HG03442 (cell line): ENCODE measurements around the gene BBS9.
A peak's percentile ranks its signal among the peaks of the same experiment; 100 is the strongest.
"Not testable (repeated sequence)": the region's sequence is repeated elsewhere in the genome, so short reads cannot be mapped to it uniquely, and the experiment has no call there.

Source experiments
- ATAC-seq: cut with Tn5 transposase; IDR thresholded peaks from one replicate; pipeline ENCODE4 v1.9.1; 2021; ENCODE audit warnings: mild to moderate bottlenecking, moderate library complexity; ENCODE audit not compliant: unreplicated experiment

Gene BBS9

DNA sequence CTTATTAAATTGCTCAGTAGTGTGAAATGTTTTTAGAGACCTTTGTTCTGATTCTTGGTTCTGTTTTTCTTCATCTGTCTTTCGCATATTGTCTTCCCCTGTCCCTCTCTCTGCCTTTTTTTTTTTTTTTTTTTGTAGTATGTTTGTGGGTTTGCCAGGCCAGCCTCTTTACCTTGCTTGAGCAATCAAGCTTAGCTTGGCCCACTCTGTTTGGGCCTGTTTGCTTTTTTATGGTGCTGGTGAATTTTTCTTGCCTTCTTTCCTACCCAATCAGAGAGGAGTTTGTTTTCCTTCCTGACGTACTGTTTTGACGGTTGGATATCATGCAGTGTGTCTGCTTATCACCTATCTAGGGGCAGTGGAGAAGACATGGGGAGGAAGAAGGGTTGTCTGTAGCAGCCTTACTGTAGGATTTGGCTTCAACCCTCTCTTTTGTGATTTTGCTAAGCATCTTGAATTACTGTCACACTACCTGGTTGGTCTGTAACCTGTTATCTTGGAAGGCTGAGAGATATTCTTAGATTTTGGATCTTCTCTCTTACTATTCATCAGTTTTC, 64.0 kb downstream of the BBS9 start:
- peak; percentile 49 for ATAC-seq

DNA sequence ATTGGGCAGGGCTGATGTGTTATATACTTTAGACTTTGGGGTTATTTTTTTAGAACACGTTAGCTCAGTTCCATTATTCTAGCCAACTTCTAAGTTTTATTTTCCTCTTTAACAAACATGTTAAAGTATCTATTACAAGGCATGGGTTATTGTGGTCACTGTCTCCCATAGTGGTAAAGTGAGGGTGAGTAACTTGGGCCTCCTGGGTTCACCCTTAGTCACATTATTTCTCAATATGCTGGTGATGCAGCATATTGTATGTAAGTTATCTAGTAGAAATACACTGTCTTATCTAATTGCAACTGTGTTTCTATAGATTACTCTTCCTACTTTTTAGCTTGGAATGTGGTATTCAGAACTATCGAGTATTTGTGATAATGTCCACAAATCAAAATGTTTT, 65.9 kb downstream of the BBS9 start:
- ATAC-seq = no peak

GRCh38 chr7:33196221-33196620, 66.9 kb downstream of the BBS9 start:
- no peak for ATAC-seq

DNA sequence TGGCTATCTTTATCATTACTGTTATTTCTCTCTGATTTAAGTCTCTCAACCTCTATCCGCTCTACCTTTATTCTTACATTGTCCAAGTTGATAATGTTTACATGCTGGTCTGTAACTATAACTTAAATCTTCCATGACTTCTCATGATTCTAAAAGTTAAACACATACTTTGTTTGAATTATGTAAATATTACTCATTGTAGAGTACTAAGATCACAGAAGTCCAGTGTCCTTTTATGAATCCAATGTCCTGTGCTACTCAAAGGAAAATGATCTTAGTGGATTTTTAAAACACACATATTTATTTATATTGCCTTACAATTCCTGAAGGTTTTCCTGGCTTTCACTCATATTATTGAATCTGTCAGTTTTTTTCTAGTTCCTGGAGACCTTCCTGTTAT, 70.9 kb downstream of the BBS9 start:
- ATAC-seq = no peak

GRCh38 chr7:33201821-33202220, 72.5 kb downstream of the BBS9 start:
- ATAC-seq = no peak

DNA sequence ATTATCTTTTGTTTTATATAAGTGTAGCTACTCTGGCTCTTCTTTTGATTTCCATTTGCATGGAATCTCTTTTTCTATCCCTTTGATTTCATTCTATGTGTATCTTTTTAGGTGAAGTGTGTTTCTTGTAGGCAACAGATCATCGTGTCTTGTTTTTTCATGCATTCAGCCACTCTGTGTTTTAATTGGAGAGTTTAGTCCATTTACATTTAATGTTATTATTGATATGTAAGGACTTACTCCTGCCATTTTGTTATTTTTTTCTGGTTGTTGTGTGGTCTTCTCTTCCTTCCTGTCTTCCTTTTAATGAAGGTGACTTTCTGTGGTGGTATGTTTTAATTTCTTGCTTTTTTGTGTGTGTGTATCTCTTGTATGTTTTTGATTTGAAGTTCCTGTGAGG, 81.6 kb downstream of the BBS9 start:
- ATAC-seq = no peak

DNA sequence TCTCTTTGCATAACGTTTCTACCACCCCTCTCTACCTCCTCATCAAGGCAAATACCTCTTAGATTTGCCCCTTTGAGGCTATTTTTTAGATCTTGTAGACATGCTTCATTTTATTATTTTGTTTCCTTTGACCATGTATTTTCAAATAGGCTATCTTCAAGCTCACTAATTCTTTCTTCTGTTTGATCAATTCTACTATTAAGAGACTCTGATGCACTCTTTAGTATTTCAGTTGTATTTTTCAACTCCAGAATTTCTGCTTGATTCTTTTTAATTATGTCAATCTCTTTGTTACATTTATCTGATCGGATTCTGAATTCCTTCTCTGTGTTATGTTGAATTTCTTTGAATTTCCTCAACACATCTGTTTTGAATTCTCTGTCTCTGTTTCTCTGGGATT, 82.8 kb downstream of the BBS9 start:
- no peak for ATAC-seq

DNA sequence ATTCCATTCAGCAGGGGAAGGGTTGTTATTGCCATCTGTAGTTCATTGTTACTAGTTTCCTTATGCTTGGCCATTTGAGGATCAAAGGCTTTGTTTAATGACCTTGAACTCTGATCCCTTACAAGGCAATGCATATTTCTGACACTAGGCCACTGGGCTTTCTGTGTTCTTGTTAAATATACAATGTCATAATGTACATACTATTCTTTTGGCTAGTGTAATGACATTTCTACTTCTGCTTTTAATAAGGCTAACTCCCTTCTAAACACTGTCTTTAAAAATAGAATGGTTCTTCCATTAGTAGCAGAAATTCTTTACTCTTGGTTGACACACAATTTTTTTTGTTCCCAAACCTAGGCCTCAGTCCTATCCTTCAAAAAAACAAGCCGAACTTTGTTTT, 86.6 kb downstream of the BBS9 start:
- ATAC-seq = no peak

GRCh38 chr7:33217595-33217994, 88.2 kb downstream of the BBS9 start:
- no peak for ATAC-seq

GRCh38 chr7:33218841-33219535, 89.6 kb downstream of the BBS9 start:
- not testable (repeated sequence) for ATAC-seq

- no peak for ATAC-seq
These were observed 90.9 kb downstream of the BBS9 start for GRCh38 chr7:33220231-33220630.

DNA sequence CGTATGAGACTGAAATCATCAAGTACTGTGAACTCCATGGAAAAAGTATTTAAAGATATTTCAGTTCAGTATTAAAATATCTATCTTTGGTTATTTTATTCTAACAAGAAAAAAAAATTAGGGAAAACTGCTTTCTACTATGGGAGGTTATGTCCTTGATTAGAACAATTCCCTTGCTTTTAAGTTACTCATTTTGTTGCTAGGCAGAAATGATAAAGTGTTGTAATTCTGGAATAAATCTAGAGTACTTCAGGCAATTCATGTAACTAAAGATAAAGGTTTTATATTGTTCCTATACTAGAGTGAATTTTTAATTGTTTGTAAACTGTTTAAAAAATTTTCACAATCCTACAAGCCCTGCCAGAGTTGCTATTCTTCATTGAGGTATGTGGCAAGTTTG, 92.0 kb downstream of the BBS9 start:
- no peak for ATAC-seq

DNA sequence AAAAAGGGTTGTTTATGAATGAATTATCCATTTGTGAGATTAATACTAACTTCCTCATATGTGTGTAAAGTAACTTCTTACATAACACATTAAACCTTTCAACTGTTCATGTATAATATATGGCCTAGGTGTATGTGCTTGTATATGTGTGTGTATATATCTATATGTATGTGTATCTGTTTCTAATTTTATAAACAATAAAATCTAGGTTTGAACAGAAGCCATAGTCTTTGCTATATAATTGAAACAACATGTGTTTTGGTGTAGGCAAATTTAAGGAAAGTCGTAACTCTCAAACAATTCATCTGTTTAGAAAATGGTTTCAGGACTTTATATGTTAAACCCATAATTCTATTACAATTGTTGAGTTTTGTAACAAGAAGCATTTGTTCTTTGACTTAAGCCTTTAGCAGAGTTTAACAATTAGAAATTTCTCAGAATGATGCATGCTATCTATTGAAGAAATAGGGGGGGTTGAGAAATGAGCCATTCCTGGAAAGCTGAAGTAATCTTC, 103.3 kb downstream of the BBS9 start:
- ATAC-seq = no peak

GRCh38 chr7:33233659-33234058, 104.3 kb downstream of the BBS9 start:
- no peak for ATAC-seq

DNA sequence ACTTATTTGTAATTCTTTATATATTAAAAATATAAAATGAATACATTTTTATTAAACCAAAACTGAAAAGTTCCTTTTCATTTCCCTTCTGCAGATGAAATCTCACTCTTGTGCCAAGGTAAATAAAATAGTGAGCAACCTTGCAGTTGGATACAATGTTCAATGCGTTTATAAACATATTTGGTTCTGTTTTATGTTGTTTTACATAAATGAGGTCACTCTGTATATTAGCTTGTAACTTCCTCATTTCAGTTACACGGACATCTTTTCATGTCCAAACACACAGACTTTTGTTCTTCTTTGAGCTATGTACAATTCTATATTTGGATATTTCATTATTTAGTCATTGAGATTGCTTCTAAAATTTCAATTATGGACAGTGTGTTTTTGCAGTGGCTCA, 107.7 kb downstream of the BBS9 start:
- ATAC-seq = no peak

- no peak for ATAC-seq
These were observed 114.0 kb downstream of the BBS9 start for GRCh38 chr7:33243319-33243881.

GRCh38 chr7:33248671-33249070, 119.3 kb downstream of the BBS9 start:
- no peak for ATAC-seq

DNA sequence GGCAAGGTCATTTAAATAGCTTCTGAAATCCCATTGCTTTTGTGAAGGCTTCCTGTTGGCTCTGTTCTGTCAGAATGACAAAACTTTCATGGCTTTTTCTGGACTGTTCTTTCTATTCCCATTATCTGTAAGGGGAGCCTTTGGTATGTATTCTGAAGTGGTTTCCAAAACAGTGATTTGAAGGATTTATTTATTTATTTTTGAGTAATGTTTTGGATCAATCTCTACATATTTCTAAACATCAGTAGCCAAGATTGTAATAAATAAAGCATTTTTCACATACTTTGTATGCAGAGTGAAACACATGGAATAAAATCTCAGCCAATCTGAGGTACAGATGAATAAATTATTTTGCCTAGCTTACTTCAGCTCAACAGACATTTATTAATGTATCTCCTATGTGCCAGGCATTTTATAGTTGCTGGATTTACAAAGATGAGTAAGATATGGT, 121.1 kb downstream of the BBS9 start:
- no peak for ATAC-seq

- no peak for ATAC-seq
These were observed 121.9 kb downstream of the BBS9 start for GRCh38 chr7:33251301-33251700.

- no peak for ATAC-seq
These were observed 129.2 kb downstream of the BBS9 start for GRCh38 chr7:33258491-33258951.

- peak; percentile 80 for ATAC-seq
These were observed 132.2 kb downstream of the BBS9 start for GRCh38 chr7:33261585-33261984.

- no peak for ATAC-seq
These were observed 133.1 kb downstream of the BBS9 start for GRCh38 chr7:33262476-33262875.
